GM19372 (cell line): ENCODE results near the gene IRF2.
A peak's percentile ranks its signal among the peaks of the same experiment; 100 is the strongest.

Experiments
- ATAC-seq: cut with Tn5 transposase; IDR thresholded peaks from one replicate; pipeline ENCODE4 v1.9.1; 2021; ENCODE audit warnings: mild to moderate bottlenecking, low read depth, moderate library complexity; ENCODE audit not compliant: unreplicated experiment

Gene IRF2

DNA sequence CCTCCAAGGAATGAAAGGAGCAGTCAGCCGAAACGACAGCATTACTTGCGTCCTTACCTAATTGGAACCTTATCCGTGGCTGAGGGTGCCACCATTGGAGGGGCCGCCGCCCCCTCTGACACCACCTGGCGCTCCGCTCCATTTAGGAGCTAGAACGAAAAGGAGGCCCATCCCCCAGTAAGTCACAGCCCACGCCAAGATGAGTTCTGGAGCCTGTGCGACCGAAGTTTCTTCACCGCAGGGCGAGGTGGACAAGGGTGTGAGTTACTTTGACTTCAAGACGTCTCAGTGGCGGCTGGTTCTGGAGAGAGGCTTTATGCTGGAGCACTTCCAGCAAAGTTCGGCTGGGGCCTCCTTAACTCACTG, 729 bp upstream of the IRF2 start:
- ATAC-seq: peak; percentile 6

DNA sequence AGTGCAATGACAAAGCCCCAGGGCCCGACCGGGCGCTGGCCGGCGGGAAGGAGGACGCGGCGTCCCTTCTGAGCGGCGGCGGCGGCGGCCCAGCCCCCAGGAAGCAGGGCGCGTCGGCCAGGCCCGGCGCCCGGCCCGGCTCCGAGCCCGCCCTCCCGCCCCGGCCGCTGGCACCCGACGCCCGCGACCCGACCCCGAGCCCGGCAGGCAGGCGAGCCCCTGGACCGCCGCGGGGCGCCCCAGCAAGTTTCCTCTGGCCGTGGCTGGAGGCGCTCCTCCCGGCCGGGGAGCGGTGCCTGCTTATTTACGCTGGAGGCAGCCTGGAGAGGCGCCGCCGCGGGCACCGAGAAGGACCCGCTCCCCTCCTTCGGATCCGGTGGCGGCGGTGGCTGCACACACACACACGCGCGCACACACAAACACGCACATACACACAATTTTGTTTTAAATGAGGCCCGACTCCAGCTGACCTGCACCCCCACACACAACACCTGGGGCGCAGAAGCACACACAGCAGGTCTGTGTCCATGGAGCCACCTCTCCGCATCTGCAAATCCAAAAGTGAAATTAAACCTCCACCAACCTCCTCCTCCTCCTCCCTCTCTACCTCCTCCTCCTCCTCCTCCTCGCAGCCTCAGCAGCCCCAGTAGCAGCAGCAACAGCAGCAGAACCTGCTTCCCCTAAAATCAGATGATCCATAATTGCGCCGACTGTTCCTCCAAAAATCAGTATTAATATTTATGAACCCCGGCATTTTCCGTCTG, 669 bp downstream of the IRF2 start:
- no peak for ATAC-seq

DNA sequence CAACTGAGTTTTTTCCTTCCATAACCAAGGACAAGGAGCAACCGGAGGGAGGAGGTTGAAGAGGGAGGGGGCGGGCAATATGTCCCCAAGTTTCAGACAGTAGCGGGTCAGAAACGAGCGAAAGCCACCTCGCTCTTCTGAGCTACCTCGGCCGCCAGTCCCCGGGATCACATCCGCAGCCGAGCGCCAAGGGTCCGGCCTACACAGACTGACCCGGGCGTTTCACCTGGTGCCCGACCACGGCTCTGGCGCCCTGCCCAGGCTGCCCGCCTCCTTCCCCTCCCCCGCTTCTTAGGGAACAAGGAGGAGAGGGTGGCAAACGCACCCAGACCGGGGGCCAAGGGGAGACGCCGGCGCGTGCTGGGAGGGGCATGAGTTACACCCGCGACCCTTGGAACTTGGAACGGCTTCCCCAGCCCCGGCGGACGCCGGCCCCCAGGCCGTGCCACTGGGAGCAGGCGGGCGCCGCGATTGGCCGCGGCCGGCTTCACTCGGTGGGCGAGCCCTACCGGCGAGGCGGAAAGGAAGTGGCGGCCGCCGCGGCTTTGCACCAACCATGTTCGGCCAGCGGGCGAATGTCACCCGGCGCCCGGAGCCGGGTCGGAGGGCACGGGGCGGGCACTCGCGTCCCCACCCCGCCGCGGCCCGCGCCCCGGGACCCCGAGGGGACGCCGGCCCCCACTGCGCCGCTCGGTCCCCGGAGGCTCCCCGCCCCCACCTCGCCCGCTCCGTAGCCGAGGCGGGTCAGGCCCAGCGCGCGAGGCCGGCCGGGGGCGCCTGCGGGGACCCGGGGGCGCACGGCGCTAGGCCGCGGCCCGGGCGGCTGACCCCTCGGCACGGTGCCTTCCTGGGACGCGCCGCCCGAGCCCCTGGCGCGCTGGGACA, 1.5 kb downstream of the IRF2 start:
- peak; percentile 24 for ATAC-seq

DNA sequence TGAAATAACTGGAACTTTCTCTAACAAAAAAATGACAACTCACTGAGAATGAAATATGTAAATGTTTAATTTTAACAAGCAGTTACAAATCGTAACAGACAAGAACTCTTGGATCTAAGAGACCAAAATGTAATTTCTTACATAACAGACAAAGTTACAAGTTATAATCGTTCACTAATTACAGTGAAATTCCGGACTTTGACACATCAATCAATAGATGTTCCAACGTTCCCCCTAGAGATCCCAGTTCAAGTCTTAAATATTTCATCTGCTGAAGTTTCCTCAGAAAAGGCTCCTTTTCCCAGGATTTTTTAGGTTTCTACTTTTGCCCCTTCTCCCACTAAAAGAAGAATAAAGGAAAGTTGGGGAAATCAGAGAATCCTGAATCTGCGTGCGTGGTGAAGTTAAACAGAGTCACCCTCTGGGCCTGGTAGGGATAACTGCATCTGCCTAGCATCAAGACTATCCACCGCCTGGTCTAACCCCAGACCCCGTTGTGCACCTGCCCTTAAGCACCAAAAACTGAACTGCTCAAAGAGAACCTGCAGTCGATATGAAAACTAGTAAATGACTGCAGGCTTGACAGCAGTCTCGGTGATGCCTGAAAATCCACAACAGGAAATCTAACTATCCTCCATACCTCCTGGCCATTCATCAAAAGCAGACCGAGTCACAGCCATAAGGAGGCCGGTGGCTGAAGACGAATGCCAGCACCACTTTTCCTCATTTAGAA, 2.3 kb downstream of the IRF2 start:
- no peak for ATAC-seq

DNA sequence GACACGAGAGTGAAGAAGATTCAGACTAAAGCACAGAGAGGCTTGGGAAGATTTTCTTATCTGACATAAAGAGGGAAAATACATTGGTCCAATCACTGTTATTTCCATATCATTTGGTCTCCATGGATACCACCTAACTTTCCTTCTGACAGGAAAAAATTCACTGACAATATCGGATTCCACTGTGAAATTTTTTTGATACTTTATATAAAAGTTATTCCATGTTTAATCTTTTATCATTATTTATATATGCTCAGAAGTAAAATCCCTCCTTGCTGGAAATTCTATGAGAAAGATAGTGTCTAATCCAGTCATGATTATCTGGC, 3.6 kb downstream of the IRF2 start:
- ATAC-seq: no peak

DNA sequence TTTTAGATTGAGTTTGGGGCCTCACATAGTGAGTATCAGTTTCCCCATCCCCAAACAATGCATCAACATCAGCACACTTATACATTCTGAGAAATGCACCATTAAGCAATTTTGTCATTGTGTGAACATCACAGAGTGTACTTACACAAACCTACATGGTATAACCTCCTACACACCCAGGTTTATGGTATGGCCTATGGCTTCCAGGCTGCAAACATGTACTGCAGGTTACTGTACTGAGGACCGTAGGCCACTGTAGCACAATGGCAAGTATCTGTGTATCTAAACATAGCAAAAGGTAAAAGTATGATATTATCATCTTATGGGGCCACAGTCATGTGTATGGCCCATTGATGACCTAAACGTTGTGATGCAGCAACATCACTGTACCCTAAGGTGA, 7.7 kb downstream of the IRF2 start:
- no peak for ATAC-seq

DNA sequence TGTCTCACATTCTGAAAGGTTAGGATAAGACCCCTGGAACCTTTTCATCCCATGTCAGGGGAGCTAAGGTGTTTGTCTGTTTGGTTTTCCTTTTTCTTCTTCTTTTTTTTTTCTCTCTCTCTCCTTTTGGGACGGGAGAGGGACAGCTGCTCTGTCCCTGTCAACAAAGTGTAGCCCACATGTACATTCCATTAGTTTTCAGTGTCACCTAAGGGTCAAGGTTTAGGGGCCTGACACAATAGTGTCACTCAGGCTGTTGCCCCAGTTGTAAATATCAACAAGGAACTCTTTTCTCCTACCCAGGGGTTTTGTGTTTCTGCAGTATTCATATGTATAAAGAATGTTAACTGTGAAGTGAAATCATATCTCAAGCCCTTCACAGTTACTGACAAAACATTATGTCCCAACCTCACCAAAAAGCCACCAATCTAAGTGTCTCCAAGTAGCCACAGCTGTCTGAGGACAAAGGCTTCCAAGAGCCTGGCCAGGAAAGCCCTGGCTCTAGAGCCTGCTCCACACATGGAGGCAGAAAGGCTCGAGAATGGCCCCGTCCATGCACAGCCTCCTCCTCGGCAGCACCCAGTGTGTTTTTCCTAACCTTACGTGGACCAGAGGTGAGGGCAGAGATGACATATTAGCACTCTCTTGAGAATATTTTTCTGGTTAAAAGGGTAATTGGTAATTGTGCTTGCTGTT, 9.4 kb downstream of the IRF2 start:
- no peak for ATAC-seq

DNA sequence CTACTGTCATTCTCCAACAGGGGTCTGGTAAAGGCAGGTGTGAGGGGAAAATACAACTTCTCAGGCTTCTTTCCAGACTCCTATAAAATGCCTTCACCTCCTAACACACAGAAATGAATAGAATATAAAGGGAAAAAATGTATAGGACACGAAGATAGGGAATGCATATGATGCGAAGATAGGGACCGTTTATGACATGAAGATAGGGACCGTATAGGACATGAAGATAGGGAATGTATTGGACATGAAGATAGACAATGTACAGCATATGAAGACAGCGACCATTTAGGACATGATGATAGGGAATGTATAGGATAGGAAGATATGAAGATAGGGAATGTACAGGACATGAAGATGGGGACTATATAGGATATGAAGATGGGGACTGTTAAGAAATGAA, 10.5 kb downstream of the IRF2 start:
- no peak for ATAC-seq

DNA sequence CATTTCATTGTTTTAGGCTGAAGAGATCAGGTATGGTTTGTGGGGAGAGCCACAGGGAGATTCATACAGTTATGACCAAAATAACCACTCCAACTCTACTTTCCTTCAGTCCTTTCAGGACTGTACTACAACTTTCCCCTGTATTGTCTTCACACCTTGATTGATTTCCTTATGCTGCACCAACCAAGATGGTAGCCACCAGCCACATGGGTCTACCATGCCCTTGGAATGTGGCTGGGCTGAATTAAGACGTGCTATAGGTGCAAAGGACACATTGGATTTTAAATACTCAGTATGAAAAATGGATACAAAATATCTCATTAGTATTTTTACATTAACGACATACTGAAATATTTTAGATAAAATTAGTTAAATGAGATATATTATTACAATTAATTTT, 11.2 kb downstream of the IRF2 start:
- no peak for ATAC-seq

DNA sequence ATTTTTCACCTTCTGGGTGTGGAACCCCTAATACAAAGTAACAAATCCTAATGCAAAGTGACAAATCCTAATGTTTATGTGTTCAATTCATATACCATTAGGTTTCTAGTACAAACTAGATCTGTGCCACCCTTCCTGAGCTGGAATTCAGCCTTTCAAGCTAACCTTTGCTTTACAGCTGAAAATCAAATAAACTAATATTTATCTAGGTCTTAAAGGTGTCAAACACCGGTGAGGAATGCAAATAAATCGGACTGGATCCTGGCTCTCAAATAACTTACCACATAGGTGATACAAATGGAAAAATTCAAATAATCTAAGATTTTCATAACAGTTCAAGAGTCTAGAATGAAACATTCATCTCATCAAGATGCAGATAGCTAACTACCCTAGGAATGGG, 11.6 kb downstream of the IRF2 start:
- ATAC-seq: no peak

DNA sequence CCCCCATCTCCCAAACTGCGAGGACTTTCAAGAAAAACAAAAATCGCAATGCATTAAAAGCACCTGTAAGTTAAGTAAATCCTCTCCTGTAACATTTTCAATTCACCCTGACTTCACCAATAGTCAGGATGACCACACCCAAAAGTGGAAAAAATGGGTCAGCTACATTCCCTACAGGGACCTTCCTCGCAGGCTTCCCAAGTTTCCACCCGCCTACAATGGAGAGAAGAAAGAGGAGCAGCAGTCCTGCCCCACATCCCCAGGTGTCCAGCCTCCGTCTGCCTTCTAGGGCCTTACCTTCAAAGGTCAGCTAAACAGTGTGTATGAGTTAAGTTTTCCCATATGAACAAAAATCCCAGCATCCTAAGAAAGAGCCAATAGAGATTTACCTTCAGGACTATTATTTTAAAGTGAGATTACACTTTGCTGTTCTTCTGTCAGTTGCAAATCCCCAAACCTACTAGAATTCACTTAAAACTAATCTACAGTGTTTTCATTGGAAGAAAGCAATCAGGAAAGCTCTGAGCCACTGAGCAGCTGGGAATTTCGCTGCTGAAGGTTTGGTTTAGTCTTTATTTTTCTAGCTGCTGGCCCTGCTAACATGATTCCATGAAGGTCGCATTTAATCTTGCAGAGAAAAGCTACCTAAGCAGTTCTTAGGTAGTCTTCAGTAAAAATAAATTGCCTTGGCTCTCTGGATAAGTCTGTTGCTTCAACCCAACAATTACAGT, 12.5 kb downstream of the IRF2 start:
- no peak for ATAC-seq

DNA sequence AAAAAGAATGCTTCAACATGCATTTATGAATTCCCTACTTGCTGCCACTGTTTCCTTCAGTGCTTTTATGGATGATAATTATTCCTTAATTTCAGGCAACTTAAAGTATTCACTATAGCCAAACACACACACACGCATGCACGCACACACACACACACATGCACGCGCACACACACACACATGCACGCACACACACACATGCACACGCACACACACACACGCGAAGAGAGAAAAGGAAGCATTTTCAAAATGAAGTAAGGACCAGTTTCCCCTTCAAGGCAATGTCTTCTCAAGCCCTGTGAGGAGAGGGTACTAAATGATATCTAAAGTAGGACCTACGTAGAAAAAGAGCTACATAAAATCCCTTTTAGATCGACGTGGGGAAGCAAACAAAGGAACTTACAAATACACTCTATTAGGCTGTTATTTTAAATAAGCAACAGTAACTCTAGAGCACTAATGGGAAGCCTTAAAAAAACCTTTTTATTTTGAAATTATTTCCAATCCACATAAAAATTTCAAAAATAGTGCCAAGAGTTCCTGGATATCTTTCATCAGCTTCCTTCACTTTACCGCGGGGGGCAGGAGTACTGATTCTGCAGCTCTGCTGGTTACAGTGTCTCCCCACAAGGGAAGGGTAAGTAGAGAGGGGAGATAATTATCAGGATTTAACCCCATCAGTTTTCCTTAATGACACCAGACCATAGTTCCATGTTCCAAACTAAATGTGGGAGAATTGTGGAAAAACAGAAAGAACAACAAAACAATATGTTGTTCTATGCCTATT, 13.7 kb downstream of the IRF2 start:
- no peak for ATAC-seq

DNA sequence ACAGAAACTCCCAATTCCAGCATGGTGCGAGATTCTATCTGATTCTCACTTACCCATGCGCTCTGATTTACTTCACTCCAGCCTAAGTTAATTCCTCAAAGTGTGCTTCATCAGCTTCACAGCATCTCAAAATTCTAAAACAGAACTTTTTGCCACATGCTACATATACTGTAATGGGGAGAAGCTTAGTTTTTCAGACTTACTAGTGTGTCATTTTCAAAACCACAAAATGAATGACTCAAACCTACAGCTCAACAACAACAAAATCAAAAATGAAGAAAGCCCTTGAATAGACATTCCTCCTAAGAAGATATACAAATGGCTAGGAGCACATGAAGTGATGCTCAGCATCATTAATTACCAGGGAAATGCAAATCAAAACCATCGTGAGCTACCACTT, 14.9 kb downstream of the IRF2 start:
- no peak for ATAC-seq

DNA sequence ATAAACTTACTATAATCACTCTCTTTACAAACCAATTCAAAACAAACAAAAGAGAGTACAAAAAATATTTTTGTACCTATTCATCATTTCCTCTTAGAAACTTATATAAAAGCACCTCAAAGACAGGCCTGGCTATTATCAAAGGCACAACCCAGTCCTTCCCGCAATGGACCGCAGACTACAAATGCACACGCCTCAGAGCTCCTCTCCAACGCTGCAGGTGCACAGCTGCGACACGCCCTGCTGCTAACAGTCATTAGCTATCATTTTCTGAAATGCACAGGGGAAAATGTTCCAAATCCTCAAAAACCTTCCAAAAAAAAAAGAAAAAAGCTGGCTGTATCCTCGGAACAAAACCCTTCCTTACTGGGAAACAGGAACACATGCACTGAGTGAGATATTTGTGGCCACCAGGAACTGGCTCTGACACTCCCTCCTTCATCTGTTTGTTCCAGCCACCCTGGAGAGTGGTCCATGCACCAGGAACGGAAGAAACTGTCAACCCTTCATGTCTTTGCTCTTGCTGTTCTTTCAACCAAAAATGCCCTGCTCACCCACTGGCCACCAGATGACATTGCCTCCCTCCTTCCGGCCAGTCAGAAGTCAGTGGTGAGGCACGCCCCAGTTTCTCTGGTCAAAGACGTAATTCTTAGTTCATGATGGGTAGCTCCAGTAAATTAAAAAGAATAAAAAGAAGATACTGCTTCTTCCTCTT, 16.7 kb downstream of the IRF2 start:
- ATAC-seq: no peak

DNA sequence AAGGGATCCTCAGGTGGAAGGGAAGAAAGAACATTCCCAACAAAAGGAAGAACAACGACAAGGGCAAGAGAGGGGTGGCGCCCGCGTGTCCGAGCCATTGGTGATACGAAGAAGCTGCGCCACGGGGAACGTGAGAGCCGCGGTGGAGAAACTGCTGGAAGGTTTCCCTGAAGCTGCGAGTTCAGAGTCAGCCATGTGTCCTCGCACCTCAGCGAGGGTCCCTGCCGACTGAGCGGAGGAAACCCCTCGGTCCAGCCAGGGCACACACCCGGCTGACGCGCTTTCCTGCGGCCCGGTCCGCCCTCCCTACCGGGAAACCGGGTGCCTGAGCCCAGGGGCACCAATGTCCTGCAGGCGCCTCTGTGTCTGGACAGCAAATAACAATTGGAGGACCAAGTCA, 18.0 kb downstream of the IRF2 start:
- no peak for ATAC-seq

DNA sequence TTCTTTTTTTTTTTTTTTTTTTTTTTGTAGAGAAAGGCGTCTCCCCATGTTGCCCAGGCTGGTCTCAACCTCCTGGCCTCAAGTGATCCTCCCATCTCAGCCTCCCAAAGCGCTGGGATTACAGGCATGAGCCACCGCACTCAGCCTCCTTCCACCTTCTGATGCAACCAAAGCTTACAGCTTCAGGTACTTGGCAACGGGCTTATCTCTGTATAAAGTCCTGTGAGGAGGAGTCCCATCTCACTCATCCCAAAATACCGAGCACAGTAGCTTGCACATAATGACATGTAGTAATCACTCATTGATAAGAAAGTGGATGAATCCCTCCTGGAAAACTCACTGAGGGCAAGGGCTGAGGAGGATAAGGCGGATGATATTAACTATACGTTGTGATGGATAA, 19.1 kb downstream of the IRF2 start:
- no peak for ATAC-seq

DNA sequence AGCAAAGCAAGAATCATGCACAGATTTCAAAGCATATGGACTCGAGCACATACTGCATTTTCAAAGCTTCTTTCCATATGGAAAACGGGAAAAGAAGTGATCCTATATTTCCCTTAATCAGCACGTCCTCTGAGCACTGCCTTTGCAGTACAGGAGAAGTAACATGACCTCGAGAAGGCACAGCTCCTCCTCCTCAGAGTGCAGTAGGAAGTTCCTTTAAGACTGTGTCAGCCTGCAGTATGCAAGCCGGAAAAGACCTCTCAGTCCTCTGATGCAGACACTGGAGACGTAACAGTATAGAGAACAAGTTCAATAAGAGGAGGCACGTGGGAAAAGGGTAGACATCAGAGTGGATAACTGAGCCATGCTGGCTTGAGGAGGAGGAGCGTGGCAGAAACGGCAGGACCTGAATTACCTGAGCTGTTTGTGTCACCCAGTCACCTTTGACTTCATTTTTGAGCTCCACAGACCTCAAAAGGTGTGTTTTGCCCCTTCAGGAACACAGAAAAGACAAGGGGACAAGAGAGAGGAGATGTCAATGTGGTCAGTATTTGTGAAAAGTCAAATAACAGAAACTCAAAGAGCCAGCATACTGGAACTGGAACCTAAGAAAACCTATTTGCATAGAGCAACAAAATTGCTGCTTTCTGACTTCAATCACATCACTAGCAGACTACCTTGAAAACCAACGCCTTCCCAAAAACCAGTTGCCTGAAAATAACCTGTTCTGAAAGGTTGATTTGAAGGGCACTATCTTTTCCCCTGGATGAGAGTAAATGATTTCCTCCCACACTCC, 20.8 kb downstream of the IRF2 start:
- peak; percentile 71 for ATAC-seq

DNA sequence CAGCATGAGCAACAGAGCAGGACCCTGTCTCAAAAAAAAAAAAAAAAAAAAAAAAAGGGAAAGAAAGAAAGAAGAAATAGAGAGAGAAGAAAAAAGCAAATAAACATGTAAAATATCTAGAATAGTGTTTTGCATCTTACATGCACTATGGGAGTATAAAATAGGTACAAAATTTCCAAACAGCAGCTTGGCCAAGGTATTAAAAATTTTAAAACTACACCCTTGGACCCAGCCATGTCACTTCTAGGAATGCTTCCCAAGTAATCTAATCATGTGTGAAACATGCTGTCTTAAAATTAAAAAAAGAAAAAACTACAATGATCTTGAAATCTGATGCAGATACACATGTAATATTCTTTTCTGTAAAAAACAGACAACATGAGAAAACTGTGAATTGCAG, 21.6 kb downstream of the IRF2 start:
- no peak for ATAC-seq
